Fibroblast of skin of right quadriceps (primary cell): Measurements from ENCODE around the gene KMT2B.
"Not testable (repeated sequence)": the region's sequence is repeated elsewhere in the genome, so short reads cannot be mapped to it uniquely, and the experiment has no call there.

Experiments
- DNase-seq: peaks from one replicate; pipeline ENCODE4 v3.0.0-alpha.2; 2013

The KMT2B gene

DNA sequence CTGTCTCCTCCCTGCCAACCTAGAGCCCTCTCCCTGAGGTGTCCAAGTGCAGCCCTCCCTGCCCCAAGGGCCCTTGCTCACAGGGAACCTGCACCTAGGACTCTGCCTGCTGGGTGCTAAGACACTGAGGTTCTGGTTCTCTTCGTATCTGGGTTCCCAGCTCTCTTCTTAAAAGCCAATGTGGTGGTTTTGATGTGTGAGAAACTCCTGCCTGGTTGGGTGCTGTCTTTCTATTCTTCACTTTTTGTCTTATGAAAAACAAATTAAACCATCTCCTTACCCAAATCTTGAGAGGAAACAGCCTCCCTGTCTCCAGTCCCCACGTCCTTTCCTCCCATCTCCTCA is 4.3 kb upstream of the KMT2B start:
- DNase-seq, result no peak

DNA sequence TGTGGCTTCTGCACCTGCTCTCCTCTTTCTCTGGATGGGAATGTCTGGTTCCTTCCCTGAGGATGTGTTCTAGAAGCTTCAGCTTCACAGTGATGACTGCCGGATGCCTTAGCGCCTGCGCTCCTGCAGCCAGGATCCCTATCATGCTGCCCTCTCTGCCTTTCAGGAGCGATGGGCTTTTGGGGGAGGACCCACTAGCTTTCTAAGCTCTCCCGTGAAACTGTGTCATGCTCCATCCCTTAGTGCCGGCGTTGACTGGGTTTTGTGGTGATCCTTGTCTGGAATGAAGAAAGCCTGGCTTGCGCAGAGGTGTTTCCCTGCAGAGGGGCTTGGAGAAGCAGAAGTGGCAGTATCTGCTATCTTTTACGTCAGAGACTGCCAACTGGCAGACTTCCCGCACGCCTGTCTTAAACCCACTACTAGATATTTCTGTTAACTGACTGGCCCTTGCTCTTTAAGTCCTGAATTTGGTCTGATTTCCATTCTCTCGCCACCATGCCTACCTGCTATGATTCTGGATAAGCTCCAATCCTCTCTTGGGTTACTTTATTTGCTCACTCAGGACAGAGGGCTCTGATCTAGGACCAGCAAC is 3.8 kb upstream of the KMT2B start:
- no peak for DNase-seq

DNA sequence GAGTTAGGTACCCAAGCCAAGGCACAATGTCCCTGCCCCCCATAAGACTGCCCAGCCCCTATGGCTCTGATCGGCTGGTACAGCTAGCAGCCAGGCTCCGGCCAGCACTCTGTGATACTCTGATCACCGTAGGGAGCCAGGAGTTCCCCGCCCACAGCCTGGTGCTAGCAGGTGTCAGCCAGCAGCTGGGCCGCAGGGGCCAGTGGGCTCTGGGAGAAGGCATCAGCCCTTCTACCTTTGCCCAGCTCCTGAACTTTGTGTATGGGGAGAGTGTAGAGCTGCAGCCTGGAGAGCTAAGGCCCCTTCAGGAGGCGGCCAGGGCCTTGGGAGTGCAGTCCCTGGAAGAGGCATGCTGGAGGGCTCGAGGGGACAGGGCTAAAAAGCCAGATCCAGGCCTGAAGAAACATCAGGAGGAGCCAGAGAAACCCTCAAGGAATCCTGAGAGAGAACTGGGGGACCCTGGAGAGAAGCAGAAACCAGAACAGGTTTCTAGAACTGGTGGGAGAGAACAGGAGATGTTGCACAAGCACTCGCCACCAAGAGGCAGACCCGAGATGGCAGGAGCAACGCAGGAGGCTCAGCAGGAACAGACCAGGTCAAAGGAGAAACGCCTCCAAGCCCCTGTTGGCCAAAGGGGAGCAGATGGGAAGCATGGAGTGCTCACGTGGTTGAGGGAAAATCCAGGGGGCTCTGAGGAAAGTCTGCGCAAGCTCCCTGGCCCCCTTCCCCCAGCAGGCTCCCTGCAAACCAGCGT is 3.0 kb upstream of the KMT2B start:
- DNase-seq, result no peak

DNA sequence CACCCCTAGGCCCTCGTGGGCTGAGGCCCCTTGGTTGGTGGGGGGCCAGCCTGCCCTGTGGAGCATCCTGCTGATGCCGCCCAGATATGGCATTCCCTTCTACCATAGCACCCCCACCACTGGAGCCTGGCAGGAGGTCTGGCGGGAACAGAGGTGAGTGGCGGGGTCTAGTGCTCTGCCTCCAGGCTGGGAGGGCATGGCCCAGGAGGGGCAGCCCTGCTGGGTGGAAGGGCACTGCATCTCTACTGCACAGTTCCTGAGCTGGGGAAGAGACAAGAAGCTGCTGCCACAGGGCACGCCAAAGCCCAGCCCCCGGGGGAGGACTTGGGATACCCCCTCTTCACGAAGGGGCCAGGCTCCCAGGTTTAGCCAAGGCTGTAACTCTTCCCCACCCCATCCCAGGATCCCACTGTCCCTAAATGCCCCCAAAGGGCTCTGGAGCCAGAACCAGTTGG is 2.4 kb upstream of the KMT2B start:
- DNase-seq, result no peak

DNA sequence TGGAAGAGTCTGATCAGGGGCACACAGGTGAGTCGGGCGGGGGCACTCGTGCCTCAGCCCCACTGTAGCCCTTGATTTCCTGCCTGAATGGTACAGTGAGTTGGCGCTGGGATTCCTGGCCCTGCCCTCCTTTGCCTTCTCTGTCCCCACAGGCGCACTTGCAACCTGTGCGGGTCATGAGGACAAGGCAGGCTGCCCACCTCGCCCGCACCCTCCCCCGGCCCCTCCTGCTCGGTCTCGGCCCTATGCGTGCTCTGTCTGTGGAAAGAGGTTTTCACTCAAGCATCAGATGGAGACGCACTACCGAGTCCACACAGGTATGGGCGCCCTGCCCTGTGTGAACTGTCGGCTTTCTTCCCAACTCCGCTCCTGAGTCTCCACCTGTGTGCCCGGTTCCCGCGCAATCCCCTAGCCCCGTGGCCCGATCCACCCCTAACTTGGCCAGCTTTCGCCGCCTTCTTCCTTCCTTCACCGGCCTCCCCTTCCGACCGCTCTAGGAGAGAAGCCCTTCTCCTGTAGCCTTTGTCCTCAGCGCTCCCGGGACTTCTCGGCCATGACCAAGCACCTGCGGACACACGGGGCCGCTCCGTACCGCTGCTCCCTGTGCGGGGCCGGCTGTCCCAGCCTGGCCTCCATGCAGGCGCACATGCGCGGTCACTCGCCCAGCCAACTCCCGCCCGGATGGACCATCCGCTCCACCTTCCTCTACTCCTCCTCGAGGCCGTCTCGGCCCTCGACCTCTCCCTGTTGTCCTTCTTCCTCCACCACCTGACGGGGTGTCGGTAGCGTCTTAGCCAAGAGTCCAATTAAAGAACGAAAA is 1.6 kb upstream of the KMT2B start:
- DNase-seq, result no peak

DNA sequence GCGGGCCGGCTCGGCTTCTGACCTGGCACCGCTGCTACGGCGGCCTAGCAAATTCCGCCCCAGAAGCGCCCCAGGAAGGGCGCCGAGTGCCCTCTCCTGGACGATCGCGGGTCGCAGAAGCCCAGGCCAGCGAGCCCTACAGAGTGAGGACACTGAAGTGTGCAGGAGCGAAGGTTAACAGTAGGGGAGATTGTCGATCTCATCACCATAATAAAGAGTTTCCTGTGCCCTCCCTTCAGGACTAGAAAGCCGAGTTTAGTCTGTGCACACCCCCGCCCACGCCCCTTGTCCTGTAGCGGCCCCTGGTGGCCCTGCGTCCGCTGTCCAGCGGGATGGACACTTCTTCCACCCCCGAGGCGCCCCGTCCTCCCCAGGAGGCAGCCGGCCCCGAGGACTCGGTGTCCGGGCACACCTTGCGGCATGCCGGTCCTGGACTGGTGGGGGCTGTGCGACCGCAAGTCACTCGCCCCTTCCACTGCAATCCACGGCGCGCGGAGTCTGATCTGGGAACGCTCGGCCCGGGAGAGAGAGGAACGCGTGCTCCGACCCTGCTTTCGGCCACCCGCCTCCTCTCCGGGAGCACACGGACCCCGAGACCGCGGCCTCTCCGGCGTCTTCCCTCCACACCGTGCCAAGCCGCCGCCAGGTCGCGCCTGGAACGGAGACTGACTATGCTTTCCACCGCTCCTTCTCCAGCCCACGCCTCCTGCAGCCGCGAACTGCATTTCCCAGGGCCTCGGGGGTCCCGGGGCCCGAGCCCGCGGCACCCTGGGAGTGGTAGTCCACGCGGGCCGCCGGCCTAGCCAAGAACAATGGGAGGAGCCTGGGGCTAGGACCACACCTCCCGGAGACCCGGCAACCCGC is 770 bp upstream of the KMT2B start:
- peak; percentile 78 for DNase-seq

DNA sequence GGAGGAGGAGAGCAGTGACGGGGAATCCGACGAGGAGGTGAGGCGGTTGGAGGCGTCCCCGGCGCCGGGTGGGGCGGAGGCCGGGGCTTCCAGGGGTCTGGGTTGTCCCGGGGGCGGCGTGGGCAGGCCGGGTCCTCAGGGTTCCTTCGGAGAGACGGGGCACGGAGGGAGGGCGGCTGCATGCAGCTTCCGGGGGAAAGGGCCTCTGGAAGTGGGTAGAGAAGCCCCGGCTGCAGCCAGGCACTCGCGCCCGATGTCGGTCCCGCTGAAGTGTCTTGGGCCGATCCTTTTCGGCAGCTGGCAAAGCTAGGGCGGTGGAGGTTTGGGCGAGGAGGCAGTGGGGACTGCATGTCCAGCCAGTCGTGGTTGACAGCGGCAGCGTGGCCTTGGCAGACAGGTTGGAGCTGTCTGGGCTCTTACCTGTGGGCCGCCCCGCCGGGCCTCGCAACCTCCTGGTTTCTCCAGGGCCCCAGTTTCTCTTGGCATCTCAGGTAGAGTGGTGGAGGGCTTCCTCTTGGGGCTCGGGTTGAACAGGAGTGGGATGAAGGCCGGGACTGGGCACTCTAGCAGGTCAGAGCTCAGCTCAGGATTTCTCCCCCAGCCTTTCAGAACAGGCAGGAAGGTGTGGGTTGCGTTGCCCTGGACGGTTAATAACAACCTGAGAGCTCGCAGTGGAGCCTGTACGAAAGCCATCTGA is 690 bp downstream of the KMT2B start:
- no peak for DNase-seq

DNA sequence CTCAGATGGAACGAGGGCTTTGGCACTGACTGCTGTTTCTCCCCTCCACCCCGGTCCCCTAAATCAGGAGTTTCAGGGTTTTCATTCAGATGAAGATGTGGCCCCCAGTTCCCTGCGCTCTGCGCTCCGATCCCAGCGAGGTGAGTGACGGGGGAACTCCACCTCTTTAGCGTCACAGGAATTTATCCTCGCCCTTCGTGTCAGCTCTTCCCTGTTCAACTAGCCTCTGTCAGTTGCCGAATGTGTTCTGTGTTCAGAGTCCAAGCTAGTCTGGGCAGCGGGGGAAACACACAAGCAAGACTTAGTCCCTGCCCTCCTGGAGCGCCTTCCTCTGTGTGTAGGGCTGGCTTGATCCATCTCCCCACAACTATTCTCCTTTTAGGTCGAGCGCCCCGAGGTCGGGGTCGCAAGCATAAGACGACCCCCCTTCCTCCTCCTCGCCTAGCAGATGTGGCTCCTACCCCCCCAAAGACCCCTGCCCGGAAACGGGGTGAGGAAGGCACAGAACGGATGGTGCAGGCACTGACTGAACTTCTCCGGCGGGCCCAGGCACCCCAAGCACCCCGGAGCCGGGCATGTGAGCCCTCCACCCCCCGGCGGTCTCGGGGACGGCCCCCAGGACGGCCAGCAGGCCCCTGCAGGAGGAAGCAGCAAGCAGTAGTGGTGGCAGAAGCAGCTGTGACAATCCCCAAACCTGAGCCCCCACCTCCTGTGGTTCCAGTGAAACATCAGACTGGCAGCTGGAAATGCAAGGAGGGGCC is 1.8 kb downstream of the KMT2B start:
- no peak for DNase-seq

DNA sequence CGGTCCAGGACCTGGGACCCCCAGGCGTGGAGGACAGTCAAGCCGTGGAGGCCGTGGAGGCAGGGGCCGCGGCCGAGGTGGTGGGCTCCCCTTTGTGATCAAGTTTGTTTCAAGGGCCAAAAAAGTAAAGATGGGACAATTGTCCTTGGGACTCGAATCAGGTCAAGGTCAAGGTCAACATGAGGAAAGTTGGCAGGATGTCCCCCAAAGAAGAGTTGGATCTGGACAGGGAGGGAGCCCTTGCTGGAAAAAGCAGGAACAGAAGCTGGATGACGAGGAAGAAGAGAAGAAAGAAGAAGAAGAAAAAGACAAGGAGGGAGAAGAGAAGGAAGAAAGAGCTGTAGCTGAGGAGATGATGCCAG is 2.3 kb downstream of the KMT2B start:
- DNase-seq, result no peak

DNA sequence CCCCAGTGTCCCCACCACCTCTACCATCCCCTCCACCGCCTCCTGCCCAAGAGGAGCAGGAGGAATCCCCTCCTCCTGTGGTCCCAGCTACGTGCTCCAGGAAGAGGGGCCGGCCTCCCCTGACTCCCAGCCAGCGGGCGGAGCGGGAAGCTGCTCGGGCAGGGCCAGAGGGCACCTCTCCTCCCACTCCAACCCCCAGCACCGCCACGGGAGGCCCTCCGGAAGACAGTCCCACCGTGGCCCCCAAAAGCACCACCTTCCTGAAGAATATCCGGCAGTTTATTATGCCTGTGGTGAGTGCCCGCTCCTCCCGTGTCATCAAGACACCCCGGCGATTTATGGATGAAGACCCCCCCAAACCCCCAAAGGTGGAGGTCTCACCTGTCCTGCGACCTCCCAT is 2.8 kb downstream of the KMT2B start:
- DNase-seq, result no peak

DNA sequence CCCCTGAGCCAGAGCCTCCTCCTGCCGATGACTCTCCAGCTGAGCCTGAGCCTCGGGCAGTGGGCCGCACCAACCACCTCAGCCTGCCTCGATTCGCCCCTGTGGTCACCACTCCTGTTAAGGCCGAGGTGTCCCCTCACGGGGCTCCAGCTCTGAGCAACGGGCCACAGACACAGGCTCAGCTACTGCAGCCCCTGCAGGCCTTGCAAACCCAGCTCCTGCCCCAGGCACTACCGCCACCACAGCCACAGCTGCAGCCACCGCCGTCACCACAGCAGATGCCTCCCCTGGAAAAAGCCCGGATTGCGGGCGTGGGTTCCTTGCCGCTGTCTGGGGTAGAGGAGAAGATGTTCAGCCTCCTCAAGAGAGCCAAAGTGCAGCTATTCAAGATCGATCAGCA is 3.6 kb downstream of the KMT2B start:
- DNase-seq, result no peak

DNA sequence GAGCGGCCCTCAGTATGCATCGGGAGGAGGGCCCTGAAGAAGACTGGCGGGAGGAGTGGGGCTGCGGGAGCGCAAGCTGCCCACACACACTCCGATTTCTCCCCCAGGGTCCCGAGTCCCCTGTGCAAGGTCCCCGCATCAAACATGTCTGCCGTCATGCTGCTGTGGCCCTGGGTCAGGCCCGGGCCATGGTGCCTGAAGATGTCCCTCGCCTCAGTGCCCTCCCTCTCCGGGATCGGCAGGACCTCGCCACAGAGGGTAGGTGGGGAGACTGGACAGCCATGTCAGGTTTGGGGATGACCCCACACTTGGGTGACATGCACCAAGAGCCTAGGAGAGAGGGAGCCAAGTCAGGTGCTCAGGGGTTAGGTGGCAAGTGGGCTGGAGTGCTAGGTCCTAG is 4.7 kb downstream of the KMT2B start:
- no peak for DNase-seq

DNA sequence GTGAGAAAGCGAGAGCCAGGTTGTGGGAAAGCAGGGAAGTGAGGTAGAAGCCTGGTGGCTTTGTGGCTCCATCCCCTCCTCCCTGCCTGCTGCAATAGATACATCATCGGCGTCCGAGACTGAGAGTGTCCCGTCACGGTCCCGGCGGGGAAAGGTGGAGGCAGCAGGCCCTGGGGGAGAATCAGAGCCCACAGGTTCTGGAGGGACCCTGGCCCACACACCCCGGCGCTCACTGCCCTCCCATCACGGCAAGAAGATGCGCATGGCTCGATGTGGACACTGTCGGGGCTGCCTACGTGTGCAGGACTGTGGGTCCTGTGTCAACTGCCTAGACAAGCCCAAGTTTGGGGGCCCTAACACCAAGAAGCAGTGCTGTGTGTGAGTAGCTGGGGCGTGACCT is 5.1 kb downstream of the KMT2B start:
- DNase-seq, result no peak

DNA sequence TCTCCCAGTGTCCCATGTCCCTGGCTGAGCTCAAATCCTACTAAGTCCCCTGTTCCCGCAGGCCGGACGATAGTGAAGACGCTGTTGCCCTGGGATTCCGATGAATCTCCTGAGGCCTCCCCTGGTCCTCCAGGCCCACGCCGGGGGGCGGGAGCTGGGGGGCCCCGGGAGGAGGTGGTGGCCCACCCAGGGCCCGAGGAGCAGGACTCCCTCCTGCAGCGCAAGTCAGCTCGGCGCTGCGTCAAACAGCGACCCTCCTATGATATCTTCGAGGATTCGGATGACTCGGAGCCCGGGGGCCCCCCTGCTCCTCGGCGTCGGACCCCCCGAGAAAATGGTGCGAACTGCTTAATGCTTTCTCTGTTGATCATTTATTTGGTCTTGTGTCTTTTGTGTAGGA is 5.9 kb downstream of the KMT2B start:
- no peak for DNase-seq

DNA sequence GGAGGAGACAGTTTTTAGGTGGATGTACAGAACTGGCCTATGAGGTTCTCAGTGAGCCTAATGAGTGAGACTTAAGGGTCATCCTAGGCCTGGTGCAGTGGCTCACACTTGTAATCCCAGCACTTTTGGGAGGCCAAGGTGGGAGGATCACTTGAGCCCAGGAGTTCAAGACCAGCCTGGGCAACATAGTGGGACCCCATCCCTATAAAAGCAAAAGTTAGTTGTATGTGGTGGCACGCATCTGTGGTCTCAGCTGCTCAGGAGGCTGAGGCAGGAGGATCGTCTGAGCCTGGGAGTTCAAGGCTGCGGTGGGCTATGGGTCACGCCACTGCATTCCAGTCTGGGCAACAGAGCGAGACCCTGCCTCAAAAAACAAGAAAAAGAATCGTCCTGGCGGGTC is 6.3 kb downstream of the KMT2B start:
- DNase-seq, result not testable (repeated sequence)

DNA sequence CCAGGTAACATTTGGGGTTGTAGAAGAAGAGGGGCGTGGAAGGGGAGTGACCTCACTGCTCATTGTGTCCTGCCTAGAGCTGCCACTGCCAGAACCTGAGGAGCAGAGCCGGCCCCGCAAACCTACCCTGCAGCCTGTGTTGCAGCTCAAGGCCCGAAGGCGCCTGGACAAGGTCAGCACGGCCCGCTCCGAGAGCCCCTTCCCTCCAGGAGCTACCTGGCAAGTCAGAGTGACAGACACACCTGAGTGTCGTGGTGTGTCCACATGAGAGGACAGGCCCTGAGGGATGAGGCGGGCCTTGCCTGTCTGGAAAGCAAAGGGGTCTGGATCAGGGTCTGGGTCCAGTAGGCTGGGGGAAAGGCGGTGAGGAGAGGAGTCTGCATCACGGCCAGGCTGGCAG is 6.8 kb downstream of the KMT2B start:
- no peak for DNase-seq

DNA sequence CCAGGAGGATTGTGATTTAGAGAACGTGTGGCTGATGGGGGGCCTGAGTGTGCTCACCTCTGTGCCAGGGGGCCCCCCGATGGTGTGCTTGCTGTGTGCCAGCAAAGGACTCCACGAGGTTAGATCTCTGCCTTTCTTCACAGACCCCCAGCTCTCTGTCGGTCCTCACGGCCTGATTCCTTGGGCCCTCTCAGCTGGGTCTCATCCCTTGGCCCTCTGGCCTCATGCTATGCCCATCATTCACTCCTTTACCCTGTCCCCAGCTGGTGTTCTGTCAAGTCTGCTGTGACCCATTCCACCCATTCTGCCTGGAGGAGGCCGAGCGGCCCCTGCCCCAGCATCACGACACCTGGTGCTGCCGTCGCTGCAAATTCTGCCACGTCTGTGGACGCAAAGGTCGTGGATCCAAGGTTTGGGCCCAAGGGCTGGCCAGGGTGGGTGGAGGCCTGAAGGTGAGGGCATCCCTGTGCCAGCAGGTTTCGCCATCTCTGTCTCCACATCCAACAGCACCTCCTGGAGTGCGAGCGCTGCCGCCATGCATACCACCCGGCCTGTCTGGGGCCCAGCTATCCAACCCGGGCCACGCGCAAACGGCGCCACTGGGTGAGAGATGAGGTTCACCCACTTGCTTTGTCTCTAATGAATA is 7.5 kb downstream of the KMT2B start:
- no peak for DNase-seq

DNA sequence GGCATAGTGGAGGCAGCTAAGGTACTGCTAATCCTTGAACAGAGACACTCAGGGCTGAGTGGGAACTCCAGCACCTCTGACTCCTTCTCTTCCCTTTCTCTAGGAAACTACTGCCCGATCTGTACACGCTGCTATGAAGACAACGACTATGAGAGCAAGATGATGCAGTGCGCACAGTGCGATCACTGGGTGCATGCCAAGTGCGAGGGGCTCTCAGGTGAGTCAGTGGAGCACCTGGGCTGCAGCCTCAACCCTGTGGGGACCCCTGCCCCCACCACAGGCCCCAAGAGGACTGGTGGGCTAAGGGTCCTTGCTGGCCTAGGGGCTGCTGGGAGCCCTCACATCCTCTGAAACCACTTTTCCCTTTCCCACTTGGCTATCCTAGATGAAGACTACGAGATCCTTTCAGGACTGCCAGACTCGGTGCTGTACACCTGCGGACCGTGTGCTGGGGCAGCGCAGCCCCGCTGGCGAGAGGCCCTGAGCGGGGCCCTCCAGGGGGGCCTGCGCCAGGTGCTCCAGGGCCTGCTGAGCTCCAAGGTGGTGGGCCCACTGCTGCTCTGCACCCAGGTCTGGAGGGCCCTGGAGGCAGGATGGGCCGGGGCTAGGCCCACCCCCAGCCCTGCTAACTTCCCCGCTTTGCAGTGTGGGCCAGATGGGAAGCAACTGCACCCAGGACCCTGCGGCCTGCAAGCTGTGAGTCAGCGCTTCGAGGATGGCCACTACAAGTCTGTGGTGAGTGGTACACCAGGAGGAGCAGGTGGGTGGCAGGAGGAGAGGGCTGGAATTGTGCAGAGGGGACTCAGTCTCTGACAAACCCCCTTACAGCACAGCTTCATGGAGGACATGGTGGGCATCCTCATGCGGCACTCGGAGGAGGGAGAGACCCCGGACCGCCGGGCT is 9.5 kb downstream of the KMT2B start:
- no peak for DNase-seq

DNA sequence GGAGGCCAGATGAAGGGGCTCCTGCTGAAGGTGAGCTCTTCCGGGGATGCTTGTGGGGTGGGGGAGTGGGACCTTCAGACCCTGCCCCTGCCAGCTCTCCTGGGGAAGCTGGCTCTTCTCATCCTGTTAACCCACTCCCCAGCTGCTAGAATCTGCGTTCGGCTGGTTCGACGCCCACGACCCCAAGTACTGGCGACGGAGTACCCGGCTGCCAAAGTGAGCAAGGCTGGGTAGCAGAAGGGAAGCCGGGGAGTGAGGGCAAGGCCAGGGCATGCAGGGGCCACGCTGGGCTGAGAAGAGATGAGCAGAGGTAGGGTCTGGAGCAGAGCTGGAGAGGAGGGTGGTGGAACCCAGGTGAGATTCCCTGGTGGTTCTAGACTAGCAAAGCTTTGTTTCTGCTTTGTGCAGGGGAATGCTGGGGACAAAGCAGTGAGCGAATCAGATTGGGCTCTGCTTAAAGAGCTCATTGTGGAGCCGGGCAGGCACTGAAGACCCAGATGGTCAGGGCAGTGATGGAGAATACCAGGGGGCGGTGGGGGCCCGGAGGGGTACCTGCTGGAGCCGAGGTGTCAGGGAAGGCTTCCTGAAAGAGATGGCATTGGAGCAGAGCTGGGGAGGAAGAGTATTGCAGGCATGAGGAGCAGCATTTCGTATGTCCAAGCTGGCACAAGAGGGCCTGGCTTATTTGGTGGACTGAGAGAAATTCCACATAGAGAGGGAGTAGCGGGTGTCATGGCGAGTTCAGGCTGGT is 10.3 kb downstream of the KMT2B start:
- no peak for DNase-seq
